A673 (cell line): ENCODE data around the gene C12orf76. TPM values are rescaled to one million over a fixed set of nuclear protein-coding genes. Genes with fewer than 3 reads are reported as not detected.
"Not testable (repeated sequence)": the region's sequence is repeated elsewhere in the genome, so short reads cannot be mapped to it uniquely, and the experiment has no call there.

Source experiments
- BruUV-seq: library from RNA; stranded (reverse); fragments of 400-500 nt; replicated peaks from 2 replicates; lab custom pipeline; 2021; lab: Mats Ljungman, UMichigan
- CTCF ChIA-PET: fragments of 300-600 bp; sonication (Branson Sonifier 250); formaldehyde crosslinking; loops from one replicate; lab custom pipeline; 2022; ENCODE audit warnings: antibody characterized with exemption; lab: Charles Lee
- POLR2A ChIA-PET: fragments of 300-600 bp; sonication (Branson Sonifier 250); formaldehyde crosslinking; loops from one replicate; lab custom pipeline; 2022; ENCODE audit warnings: antibody characterized with exemption; ENCODE audit not compliant: low non-redundant PET; lab: Charles Lee
- DNase-seq: peaks from one replicate; pipeline ENCODE4 v3.0.0-alpha.2; 2015; ENCODE audit warnings: low spot score
- H3K27ac ChIP-seq: fragments of 200-600 bp; sonication (generic); 2 replicates; pipeline ENCODE4 v1.5.1; 2016; ENCODE audit warnings: mixed run types, low read depth, mild to moderate bottlenecking, mixed read lengths, antibody characterized with exemption, low read length; ENCODE audit not compliant: poor library complexity, severe bottlenecking
- H3K27me3 ChIP-seq: fragments of 200-600 bp; sonication (generic); replicated peaks from 2 replicates; pipeline ENCODE4 v1.6.1; 2017; ENCODE audit warnings: mixed run types, low read depth, mild to moderate bottlenecking, mixed read lengths, antibody characterized with exemption, low read length; ENCODE audit not compliant: insufficient read depth, poor library complexity
- H3K36me3 ChIP-seq: fragments of 200-600 bp; sonication (generic); 2 replicates; pipeline ENCODE4 v1.6.1; 2016; ENCODE audit warnings: mixed run types, mild to moderate bottlenecking, mixed read lengths, antibody characterized with exemption, low read length; ENCODE audit not compliant: insufficient read depth, poor library complexity, severe bottlenecking
- H3K4me1 ChIP-seq: fragments of 200-600 bp; sonication (generic); 2 replicates; pipeline ENCODE4 v1.6.1; 2017; ENCODE audit warnings: mixed run types, mild to moderate bottlenecking, mixed read lengths, antibody characterized with exemption, low read length; ENCODE audit not compliant: insufficient read depth, poor library complexity, severe bottlenecking
- H3K4me3 ChIP-seq: fragments of 200-600 bp; sonication (generic); 2 replicates; pipeline ENCODE4 v1.5.1; 2016; ENCODE audit warnings: low read depth, mixed run types, mild to moderate bottlenecking, mixed read lengths, low read length; ENCODE audit not compliant: poor library complexity, severe bottlenecking
- H3K9me3 ChIP-seq: fragments of 200-600 bp; sonication (generic); 2 replicates; pipeline ENCODE4 v1.6.1; 2016; ENCODE audit warnings: mixed run types, low read depth, mild to moderate bottlenecking, mixed read lengths, antibody characterized with exemption, low read length; ENCODE audit not compliant: poor library complexity, severe bottlenecking
- CTCF ChIP-seq: fragments of 300-800, 200-600 bp; sonication (generic); conservative IDR thresholded peaks from 2 replicates; pipeline ENCODE4 v1.5.1; 2017; ENCODE audit warnings: low read depth, mild to moderate bottlenecking, antibody characterized with exemption, low read length, moderate library complexity, mixed read lengths
- EZH2 ChIP-seq: fragments of 200-600 bp; sonication (generic); IDR thresholded peaks from 2 replicates; pipeline ENCODE4 v1.6.1; 2017; ENCODE audit warnings: borderline replicate concordance, low read depth, mild to moderate bottlenecking, mixed read lengths, antibody characterized with exemption, low read length; ENCODE audit not compliant: poor library complexity, severe bottlenecking
- intact Hi-C: fragments of 100-400 bp; cut with micrococcal nuclease; formaldehyde crosslinking; loops from one replicate; pipeline ENCODE4 v1.10.0; 2022; ENCODE audit not compliant: unreplicated experiment
- total RNA-seq: library from RNA; stranded (reverse); gene quantifications from 2 replicates; pipeline ENCODE4 v1.2.3, GENCODE V29; 2021

The C12orf76 gene
- total RNA-seq, 1 experiment from 2014 or later, result 14.5 TPM

- CTCF ChIA-PET, H3K4me1 ChIP-seq, POLR2A ChIA-PET, intact Hi-C loops, DNase-seq, H3K27me3 ChIP-seq, H3K9me3 ChIP-seq, H3K36me3 ChIP-seq: not testable (repeated sequence)
- TSS peak; percentile 99 for BruUV-seq
- Histone ChIP-seq H3K27ac (peak overlapping the region; percentile 75), H3K4me3 (peak overlapping the region; percentile 91)
Measured at GRCh38 chr12:110049034-110049433, 712 bp upstream of the C12orf76 start.

GRCh38 chr12:110047297-110047940, 903 bp downstream of the C12orf76 start:
- ChIA-PET CTCF (interaction anchor here (0.6 kb wide), 1 partner anchor 414 kb away, joined by 3 read pairs; no protein-coding TSS in a partner anchor), POLR2A (no interaction called here)
- peaks cover 2% of the 10 kb centered on the region for H3K36me3 ChIP-seq
- H3K4me1 ChIP-seq, result peaks cover 12% of the 10 kb centered on the region
- intact Hi-C loops, result no loop called here
- H3K9me3 ChIP-seq, result no peaks in the 10 kb centered on the region
- H3K27me3 ChIP-seq, result no peaks in the 10 kb centered on the region
- BruUV-seq, result no TSS peak
- TF ChIP-seq CTCF (no peak), EZH2 (no peak)
- H3K4me3 ChIP-seq, result peak overlapping the region; percentile 91
- DNase-seq, result no peak
- H3K27ac ChIP-seq, result peak overlapping the region; percentile 75

- no peak for DNase-seq
- Histone ChIP-seq H3K9me3 (no peaks in the 10 kb centered on the region), H3K27ac (no peak overlapping the region), H3K4me3 (no peak overlapping the region), H3K4me1 (peaks cover 12% of the 10 kb centered on the region), H3K36me3 (peaks cover 9% of the 10 kb centered on the region), H3K27me3 (no peaks in the 10 kb centered on the region)
- no peak for TF ChIP-seq CTCF
- no peak for TF ChIP-seq EZH2
- ChIA-PET CTCF (interaction anchor here (0.6 kb wide), 1 partner anchor 414 kb away, joined by 3 read pairs; no protein-coding TSS in a partner anchor), POLR2A (no interaction called here)
- intact Hi-C loops, result no loop called here
- BruUV-seq, result no TSS peak
Measured at GRCh38 chr12:110046451-110047187, 1.7 kb downstream of the C12orf76 start.
